WTC11 (cell line): ENCODE data around the gene RRP1B. TPM values are rescaled to one million over a fixed set of nuclear protein-coding genes. Genes with fewer than 3 reads are reported as not detected.

Source experiments
- ATAC-seq: fragments of 200-7000 bp; cut with Tn5 transposase; 2 replicates; pipeline ENCODE4 v1.10.0; 2021; ENCODE audit warnings: mild to moderate bottlenecking, moderate library complexity
- CTCF ChIA-PET: fragments of 300-600 bp; sonication (Branson Sonifier 250); formaldehyde crosslinking; loops from one replicate; lab custom pipeline; 2021; ENCODE audit warnings: antibody characterized with exemption; lab: Charles Lee
- POLR2A ChIA-PET: fragments of 350-600 bp; sonication (Branson Sonifier 250); formaldehyde crosslinking; loops from one replicate; lab custom pipeline; 2021; ENCODE audit warnings: antibody characterized with exemption; lab: Charles Lee
- DNase-seq: peaks from one replicate; pipeline ENCODE4 v3.0.0; 2021; ENCODE audit warnings: low spot score
- H3K27ac Mint-ChIP-seq: 2 replicates; pipeline ENCODE4 v1.8.0; 2021; ENCODE audit warnings: mixed read lengths
- H3K27me3 Mint-ChIP-seq: 2 replicates; pipeline ENCODE4 v1.8.0; 2021; ENCODE audit warnings: low read depth, mild to moderate bottlenecking, moderate library complexity, mixed read lengths
- H3K36me3 Mint-ChIP-seq: 2 replicates; pipeline ENCODE4 v1.8.0; 2021; ENCODE audit warnings: mixed read lengths
- H3K4me1 Mint-ChIP-seq: 2 replicates; pipeline ENCODE4 v1.8.0; 2022; ENCODE audit warnings: mixed read lengths
- H3K4me3 Mint-ChIP-seq: 2 replicates; pipeline ENCODE4 v1.8.0; 2021; ENCODE audit warnings: mild to moderate bottlenecking, moderate library complexity, mixed read lengths
- H3K9me3 Mint-ChIP-seq: 2 replicates; pipeline ENCODE4 v1.8.0; 2021; ENCODE audit warnings: mixed read lengths
- CREM ChIP-seq: sonication (generic); formaldehyde crosslinking; IDR thresholded peaks from 2 replicates; pipeline ENCODE4 v1.8.1; 2022; ENCODE audit warnings: mild to moderate bottlenecking, missing genetic modification reagents, moderate library complexity
- ETV6 ChIP-seq: sonication (generic); formaldehyde crosslinking; IDR thresholded peaks from 2 replicates; pipeline ENCODE4 v1.8.1; 2022; ENCODE audit warnings: mild to moderate bottlenecking, missing genetic modification reagents
- GABPB1 ChIP-seq: sonication (generic); formaldehyde crosslinking; IDR thresholded peaks from 2 replicates; pipeline ENCODE4 v1.8.1; 2023; ENCODE audit warnings: mild to moderate bottlenecking, missing genetic modification reagents
- GRHL2 ChIP-seq: fragments of 250-450 bp; sonication (Bioruptor Pico); IDR thresholded peaks from 2 replicates; pipeline ENCODE4 v1.8.0; 2022; ENCODE audit warnings: mild to moderate bottlenecking, moderate library complexity; ENCODE audit not compliant: insufficient replicate concordance, severe bottlenecking
- HMGA2 ChIP-seq: fragments of 250-450 bp; sonication (Bioruptor Pico); IDR thresholded peaks from 2 replicates; pipeline ENCODE4 v1.4.0; 2021; ENCODE audit warnings: mild to moderate bottlenecking, moderate library complexity
- JAZF1 ChIP-seq: fragments of 250-450 bp; sonication (Bioruptor Pico); IDR thresholded peaks from 2 replicates; pipeline ENCODE4 v1.9.0; 2021; ENCODE audit warnings: moderate library complexity, mild to moderate bottlenecking, inconsistent platforms
- MYBL2 ChIP-seq: sonication (generic); formaldehyde crosslinking; IDR thresholded peaks from 2 replicates; pipeline ENCODE4 v1.8.1; 2023; ENCODE audit warnings: mild to moderate bottlenecking, moderate library complexity, missing genetic modification reagents
- NFE2L1 ChIP-seq: sonication (generic); formaldehyde crosslinking; IDR thresholded peaks from 2 replicates; pipeline ENCODE4 v1.8.1; 2023; ENCODE audit warnings: missing genetic modification reagents
- RORB ChIP-seq: fragments of 250-450 bp; sonication (Bioruptor Pico); IDR thresholded peaks from 2 replicates; pipeline ENCODE4 v1.9.0; 2021; ENCODE audit warnings: mild to moderate bottlenecking
- TCF7 ChIP-seq: sonication (generic); formaldehyde crosslinking; IDR thresholded peaks from 2 replicates; pipeline ENCODE4 v1.8.0; 2022; ENCODE audit warnings: mild to moderate bottlenecking, low read depth, missing genetic modification reagents, moderate library complexity
- TEAD1 ChIP-seq: sonication (generic); formaldehyde crosslinking; IDR thresholded peaks from 2 replicates; pipeline ENCODE4 v1.8.0; 2022; ENCODE audit warnings: mild to moderate bottlenecking, missing genetic modification reagents
- ZNF138 ChIP-seq: sonication (generic); formaldehyde crosslinking; conservative IDR thresholded peaks from 2 replicates; pipeline ENCODE4 v1.8.1; 2022; ENCODE audit warnings: mild to moderate bottlenecking, moderate library complexity, missing genetic modification reagents
- total RNA-seq: library from RNA; stranded (reverse); gene quantifications from 3 replicates; pipeline ENCODE4 v1.2.3, GENCODE V29; 2021
- TF ChIP-seq, protein P1 (sequence below): fragments of 250-450 bp; sonication (Bioruptor Pico); IDR thresholded peaks from 2 replicates; pipeline ENCODE4 v1.8.0; 2021; ENCODE audit warnings: mild to moderate bottlenecking
- TF ChIP-seq, protein P2 (sequence below): sonication (generic); formaldehyde crosslinking; IDR thresholded peaks from 2 replicates; pipeline ENCODE4 v1.8.1; 2022; ENCODE audit warnings: missing genetic modification reagents, borderline replicate concordance
- TF ChIP-seq, protein P3 (sequence below): fragments of 200-600 bp; IDR thresholded peaks from 2 replicates; pipeline ENCODE4 v1.8.0; 2022; ENCODE audit warnings: antibody characterized with exemption
- TF ChIP-seq, protein P4 (sequence below): sonication (generic); formaldehyde crosslinking; conservative IDR thresholded peaks from 2 replicates; pipeline ENCODE4 v1.8.1; 2022; ENCODE audit warnings: mild to moderate bottlenecking, missing genetic modification reagents
- TF ChIP-seq, protein P5 (sequence below): sonication (generic); formaldehyde crosslinking; IDR thresholded peaks from 2 replicates; pipeline ENCODE4 v1.8.1; 2022; ENCODE audit warnings: low read depth, mild to moderate bottlenecking, moderate library complexity, missing genetic modification reagents, borderline replicate concordance
- TF ChIP-seq, protein P6 (sequence below): sonication (generic); formaldehyde crosslinking; IDR thresholded peaks from 2 replicates; pipeline ENCODE4 v1.8.1; 2023; ENCODE audit warnings: mild to moderate bottlenecking, missing genetic modification reagents, borderline replicate concordance
- TF ChIP-seq, protein P7 (sequence below): sonication (generic); formaldehyde crosslinking; IDR thresholded peaks from 2 replicates; pipeline ENCODE4 v1.8.1; 2023; ENCODE audit warnings: mild to moderate bottlenecking, missing genetic modification reagents
- TF ChIP-seq, protein P8 (sequence below): sonication (generic); formaldehyde crosslinking; IDR thresholded peaks from 2 replicates; pipeline ENCODE4 v1.8.0; 2022; ENCODE audit warnings: mild to moderate bottlenecking, missing genetic modification reagents
- TF ChIP-seq, protein P9 (sequence below): sonication (generic); formaldehyde crosslinking; IDR thresholded peaks from 2 replicates; pipeline ENCODE4 v1.8.0; 2023; ENCODE audit warnings: missing genetic modification reagents

Gene RRP1B
- total RNA-seq, 1 experiment from 2014 or later = 74.9 TPM

DNA sequence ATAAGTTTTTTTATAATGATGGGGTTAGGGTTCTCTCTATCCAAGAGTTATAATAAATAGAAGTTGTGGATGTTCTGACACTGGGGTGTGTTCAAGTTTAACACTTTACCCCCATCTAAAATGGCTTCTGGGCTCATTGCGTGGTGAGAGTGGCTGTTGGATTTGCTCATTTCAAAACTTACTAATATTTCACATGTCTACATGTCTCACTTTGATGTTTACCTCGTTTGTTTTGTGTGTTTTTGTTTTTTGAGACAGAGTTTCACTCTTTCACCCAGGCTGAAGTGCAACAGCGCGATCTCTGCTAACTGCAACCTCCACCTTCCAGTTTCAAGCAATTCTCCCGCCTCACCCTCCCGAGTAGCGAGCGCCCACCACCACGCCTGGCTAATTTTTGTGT, 3.7 kb downstream of the RRP1B start:
- ChIA-PET POLR2A (no interaction called here), CTCF (no interaction called here)
- TF ChIP-seq, protein P1, sequence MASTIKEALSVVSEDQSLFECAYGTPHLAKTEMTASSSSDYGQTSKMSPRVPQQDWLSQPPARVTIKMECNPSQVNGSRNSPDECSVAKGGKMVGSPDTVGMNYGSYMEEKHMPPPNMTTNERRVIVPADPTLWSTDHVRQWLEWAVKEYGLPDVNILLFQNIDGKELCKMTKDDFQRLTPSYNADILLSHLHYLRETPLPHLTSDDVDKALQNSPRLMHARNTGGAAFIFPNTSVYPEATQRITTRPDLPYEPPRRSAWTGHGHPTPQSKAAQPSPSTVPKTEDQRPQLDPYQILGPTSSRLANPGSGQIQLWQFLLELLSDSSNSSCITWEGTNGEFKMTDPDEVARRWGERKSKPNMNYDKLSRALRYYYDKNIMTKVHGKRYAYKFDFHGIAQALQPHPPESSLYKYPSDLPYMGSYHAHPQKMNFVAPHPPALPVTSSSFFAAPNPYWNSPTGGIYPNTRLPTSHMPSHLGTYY (CRISPR knock-in tag) = no peak
- TF ChIP-seq ZNF138 (CRISPR knock-in tag) = no peak
- TF ChIP-seq TEAD1 (CRISPR knock-in tag) = no peak
- TF ChIP-seq ETV6 (CRISPR knock-in tag) = no peak
- no peak for TF ChIP-seq GABPB1 (CRISPR knock-in tag)
- no peak for TF ChIP-seq GRHL2 (CRISPR knock-in tag)
- TF ChIP-seq MYBL2 (CRISPR knock-in tag) = no peak
- TF ChIP-seq NFE2L1 (CRISPR knock-in tag) = no peak
- TF ChIP-seq HMGA2 (CRISPR knock-in tag) = no peak
- TF ChIP-seq, protein P2, sequence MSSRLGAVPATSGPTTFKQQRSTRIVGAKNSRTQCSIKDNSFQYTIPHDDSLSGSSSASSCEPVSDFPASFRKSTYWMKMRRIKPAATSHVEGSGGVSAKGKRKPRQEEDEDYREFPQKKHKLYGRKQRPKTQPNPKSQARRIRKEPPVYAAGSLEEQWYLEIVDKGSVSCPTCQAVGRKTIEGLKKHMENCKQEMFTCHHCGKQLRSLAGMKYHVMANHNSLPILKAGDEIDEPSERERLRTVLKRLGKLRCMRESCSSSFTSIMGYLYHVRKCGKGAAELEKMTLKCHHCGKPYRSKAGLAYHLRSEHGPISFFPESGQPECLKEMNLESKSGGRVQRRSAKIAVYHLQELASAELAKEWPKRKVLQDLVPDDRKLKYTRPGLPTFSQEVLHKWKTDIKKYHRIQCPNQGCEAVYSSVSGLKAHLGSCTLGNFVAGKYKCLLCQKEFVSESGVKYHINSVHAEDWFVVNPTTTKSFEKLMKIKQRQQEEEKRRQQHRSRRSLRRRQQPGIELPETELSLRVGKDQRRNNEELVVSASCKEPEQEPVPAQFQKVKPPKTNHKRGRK (CRISPR knock-in tag) = no peak
- no peak for TF ChIP-seq CREM
- TF ChIP-seq, protein P3, sequence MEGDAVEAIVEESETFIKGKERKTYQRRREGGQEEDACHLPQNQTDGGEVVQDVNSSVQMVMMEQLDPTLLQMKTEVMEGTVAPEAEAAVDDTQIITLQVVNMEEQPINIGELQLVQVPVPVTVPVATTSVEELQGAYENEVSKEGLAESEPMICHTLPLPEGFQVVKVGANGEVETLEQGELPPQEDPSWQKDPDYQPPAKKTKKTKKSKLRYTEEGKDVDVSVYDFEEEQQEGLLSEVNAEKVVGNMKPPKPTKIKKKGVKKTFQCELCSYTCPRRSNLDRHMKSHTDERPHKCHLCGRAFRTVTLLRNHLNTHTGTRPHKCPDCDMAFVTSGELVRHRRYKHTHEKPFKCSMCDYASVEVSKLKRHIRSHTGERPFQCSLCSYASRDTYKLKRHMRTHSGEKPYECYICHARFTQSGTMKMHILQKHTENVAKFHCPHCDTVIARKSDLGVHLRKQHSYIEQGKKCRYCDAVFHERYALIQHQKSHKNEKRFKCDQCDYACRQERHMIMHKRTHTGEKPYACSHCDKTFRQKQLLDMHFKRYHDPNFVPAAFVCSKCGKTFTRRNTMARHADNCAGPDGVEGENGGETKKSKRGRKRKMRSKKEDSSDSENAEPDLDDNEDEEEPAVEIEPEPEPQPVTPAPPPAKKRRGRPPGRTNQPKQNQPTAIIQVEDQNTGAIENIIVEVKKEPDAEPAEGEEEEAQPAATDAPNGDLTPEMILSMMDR = no peak
- H3K36me3 Mint-ChIP-seq = peaks cover 51% of the 10 kb centered on the region
- H3K27me3 Mint-ChIP-seq = peaks cover 8% of the 10 kb centered on the region; the same call in 1 of the 2 replicates
- no peak overlapping the region for H3K4me3 Mint-ChIP-seq
- ATAC-seq (no peak), DNase-seq (no peak)
- H3K4me1 Mint-ChIP-seq = peaks cover 21% of the 10 kb centered on the region
- peaks cover 6% of the 10 kb centered on the region for H3K9me3 Mint-ChIP-seq
- H3K27ac Mint-ChIP-seq = no peak overlapping the region

DNA sequence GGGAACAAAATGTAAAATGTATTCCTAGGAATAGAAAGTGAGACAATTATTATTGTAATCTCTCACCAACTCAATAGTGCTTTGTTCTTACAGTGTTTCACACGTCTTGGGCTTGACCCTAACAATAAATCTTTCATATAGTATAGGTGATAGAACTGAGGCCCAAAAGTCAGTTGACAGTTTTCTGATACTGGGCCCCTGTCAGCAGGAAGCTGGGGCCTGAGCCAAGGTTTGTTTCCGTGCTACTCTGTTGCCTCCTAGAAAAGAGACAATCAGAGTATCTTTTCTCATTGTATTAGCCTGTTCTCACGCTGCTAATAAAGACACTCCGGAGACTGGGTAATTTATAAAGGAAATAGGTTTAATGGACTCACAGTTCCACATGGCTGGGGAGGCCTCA, 5.0 kb downstream of the RRP1B start:
- POLR2A ChIA-PET = no interaction called here
- Mint-ChIP-seq H3K27me3 (no peaks in the 10 kb centered on the region), H3K27ac (0 out of 2 replicates have a peak overlapping the region, but pooled peaks have one; percentile 13), H3K36me3 (peaks cover 51% of the 10 kb centered on the region), H3K4me3 (no peak overlapping the region), H3K4me1 (peaks cover 21% of the 10 kb centered on the region), H3K9me3 (peaks cover 6% of the 10 kb centered on the region)
- CTCF ChIA-PET = no interaction called here
- DNase-seq (no peak), ATAC-seq (no peak)
- TF ChIP-seq, protein P4, sequence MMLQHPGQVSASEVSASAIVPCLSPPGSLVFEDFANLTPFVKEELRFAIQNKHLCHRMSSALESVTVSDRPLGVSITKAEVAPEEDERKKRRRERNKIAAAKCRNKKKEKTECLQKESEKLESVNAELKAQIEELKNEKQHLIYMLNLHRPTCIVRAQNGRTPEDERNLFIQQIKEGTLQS (CRISPR knock-in tag) = no peak
- TF ChIP-seq TCF7 (no peak), RORB (CRISPR knock-in tag) (no peak), JAZF1 (CRISPR knock-in tag) (no peak), ETV6 (CRISPR knock-in tag) (no peak), MYBL2 (CRISPR knock-in tag) (no peak)
- TF ChIP-seq, protein P5, sequence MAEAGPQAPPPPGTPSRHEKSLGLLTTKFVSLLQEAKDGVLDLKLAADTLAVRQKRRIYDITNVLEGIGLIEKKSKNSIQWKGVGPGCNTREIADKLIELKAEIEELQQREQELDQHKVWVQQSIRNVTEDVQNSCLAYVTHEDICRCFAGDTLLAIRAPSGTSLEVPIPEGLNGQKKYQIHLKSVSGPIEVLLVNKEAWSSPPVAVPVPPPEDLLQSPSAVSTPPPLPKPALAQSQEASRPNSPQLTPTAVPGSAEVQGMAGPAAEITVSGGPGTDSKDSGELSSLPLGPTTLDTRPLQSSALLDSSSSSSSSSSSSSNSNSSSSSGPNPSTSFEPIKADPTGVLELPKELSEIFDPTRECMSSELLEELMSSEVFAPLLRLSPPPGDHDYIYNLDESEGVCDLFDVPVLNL (CRISPR knock-in tag) = no peak
- TF ChIP-seq, protein P6, sequence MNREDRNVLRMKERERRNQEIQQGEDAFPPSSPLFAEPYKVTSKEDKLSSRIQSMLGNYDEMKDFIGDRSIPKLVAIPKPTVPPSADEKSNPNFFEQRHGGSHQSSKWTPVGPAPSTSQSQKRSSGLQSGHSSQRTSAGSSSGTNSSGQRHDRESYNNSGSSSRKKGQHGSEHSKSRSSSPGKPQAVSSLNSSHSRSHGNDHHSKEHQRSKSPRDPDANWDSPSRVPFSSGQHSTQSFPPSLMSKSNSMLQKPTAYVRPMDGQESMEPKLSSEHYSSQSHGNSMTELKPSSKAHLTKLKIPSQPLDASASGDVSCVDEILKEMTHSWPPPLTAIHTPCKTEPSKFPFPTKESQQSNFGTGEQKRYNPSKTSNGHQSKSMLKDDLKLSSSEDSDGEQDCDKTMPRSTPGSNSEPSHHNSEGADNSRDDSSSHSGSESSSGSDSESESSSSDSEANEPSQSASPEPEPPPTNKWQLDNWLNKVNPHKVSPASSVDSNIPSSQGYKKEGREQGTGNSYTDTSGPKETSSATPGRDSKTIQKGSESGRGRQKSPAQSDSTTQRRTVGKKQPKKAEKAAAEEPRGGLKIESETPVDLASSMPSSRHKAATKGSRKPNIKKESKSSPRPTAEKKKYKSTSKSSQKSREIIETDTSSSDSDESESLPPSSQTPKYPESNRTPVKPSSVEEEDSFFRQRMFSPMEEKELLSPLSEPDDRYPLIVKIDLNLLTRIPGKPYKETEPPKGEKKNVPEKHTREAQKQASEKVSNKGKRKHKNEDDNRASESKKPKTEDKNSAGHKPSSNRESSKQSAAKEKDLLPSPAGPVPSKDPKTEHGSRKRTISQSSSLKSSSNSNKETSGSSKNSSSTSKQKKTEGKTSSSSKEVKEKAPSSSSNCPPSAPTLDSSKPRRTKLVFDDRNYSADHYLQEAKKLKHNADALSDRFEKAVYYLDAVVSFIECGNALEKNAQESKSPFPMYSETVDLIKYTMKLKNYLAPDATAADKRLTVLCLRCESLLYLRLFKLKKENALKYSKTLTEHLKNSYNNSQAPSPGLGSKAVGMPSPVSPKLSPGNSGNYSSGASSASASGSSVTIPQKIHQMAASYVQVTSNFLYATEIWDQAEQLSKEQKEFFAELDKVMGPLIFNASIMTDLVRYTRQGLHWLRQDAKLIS = no peak
- TF ChIP-seq, protein P7, sequence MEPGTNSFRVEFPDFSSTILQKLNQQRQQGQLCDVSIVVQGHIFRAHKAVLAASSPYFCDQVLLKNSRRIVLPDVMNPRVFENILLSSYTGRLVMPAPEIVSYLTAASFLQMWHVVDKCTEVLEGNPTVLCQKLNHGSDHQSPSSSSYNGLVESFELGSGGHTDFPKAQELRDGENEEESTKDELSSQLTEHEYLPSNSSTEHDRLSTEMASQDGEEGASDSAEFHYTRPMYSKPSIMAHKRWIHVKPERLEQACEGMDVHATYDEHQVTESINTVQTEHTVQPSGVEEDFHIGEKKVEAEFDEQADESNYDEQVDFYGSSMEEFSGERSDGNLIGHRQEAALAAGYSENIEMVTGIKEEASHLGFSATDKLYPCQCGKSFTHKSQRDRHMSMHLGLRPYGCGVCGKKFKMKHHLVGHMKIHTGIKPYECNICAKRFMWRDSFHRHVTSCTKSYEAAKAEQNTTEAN (CRISPR knock-in tag) = no peak
- TF ChIP-seq, protein P8, sequence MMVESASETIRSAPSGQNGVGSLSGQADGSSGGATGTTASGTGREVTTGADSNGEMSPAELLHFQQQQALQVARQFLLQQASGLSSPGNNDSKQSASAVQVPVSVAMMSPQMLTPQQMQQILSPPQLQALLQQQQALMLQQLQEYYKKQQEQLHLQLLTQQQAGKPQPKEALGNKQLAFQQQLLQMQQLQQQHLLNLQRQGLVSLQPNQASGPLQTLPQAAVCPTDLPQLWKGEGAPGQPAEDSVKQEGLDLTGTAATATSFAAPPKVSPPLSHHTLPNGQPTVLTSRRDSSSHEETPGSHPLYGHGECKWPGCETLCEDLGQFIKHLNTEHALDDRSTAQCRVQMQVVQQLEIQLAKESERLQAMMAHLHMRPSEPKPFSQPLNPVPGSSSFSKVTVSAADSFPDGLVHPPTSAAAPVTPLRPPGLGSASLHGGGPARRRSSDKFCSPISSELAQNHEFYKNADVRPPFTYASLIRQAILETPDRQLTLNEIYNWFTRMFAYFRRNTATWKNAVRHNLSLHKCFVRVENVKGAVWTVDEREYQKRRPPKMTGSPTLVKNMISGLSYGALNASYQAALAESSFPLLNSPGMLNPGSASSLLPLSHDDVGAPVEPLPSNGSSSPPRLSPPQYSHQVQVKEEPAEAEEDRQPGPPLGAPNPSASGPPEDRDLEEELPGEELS (CRISPR knock-in tag) = no peak
- TF ChIP-seq, protein P9, sequence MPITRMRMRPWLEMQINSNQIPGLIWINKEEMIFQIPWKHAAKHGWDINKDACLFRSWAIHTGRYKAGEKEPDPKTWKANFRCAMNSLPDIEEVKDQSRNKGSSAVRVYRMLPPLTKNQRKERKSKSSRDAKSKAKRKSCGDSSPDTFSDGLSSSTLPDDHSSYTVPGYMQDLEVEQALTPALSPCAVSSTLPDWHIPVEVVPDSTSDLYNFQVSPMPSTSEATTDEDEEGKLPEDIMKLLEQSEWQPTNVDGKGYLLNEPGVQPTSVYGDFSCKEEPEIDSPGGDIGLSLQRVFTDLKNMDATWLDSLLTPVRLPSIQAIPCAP (CRISPR knock-in tag) = no peak
